Activated CD8-positive, alpha-beta memory T cell treated with anti-CD3 and anti-CD28 coated beads, Interleukin-2, amount 50 U/mL, for 1 hour (primary cell): ENCODE results near the gene ZBTB47.

Experiments used
- DNase-seq: peaks from one replicate; pipeline ENCODE4 v3.0.0-alpha.2; 2020; ENCODE audit errors: extremely low read depth

Gene ZBTB47

DNA sequence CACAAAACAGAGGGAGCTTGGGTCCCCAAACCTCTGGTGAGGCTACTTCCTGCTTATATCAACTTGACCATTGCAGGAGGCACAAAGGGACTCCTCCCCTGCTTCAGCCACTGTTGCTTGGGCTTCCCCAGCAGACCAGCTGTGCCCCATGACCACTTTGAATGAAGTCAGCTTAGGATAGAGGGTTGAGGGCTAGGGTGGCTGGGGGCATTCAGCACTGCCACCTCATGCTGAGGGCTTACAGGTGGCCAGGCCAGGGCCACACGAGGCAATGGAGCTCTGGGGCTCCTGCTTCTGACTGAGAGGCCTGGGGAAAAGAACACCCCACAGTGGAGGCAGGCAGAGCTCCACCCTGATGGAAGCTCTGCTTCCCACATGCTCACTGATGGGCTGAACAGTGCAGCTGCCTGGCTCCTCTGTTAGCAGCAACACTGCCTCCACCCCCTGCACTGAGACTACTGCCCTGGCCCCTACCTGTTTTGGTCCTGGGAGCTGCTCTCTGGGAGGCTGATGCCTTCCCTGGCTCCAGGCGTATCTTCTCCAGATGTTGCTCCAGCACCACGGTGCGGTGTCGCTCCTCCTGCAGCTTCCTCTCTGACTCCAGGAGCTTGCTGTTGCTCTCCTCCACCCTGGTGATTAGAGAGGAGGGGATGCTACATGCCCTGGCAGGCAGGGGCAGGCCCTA is 59.3 kb downstream of the ZBTB47 start:
- DNase-seq: no peak

- no peak for DNase-seq
Measured at GRCh38 chr3:42713747-42714146, 60.2 kb downstream of the ZBTB47 start.

DNA sequence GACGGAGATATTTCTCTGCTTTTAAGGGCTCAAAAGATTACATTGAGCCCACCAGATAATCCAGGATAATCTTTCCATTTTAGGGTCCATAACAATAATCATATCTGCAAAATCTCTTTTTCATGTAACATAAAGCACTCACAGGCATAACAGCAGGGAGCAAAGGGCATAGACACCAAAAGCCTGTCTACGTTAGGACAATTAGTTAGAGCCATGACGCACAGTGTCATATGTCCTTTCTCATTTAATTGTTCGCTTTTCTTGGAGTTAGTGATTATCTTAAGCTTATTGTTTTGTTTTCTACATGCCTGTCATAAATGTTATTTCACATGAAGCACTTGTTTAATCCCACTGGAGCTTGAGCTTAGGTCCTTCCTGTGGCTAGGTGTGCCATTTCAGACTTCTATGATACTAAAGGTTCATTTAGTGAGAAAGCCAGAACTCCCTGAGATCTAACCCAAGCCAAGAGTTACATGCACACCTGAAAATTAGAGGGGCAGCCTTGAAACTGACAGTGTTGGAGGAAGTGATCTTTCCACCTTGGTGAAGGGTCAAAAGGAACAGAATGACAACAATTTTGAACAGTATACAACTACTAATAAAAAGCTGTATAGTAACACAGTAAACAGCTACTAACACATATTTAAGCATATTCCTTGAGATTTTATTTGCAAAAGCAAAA is 60.8 kb downstream of the ZBTB47 start:
- no peak for DNase-seq
